T-cell (primary cell): ENCODE data around the gene PLXNA1. TPM values are rescaled to one million over a fixed set of nuclear protein-coding genes. Genes with fewer than 3 reads are reported as not detected.

Experiments used
- ATAC-seq, 4 experiments: fragments of 200-7000 bp in 3 of 4; fragments of 150-1000 bp in 1 of 4; cut with Tn5 transposase; replicated peaks in 1 of 4; 1 replicate in 3 of 4; 2 replicates in 1 of 4; pipeline ENCODE4 v1.10.0; 2021; ENCODE audit warnings: moderate library complexity in 3 of 4, mild to moderate bottlenecking in 2 of 4, moderate number of reproducible peaks in 1 of 4
- CTCF ChIA-PET, 2 donors: fragments of 300-600 bp; sonication (Branson Sonifier 250); formaldehyde crosslinking; loops; one replicate each; lab custom pipeline; 2022; ENCODE audit warnings: antibody characterized with exemption in 2 of 2; lab: Charles Lee
- POLR2A ChIA-PET, 2 donors: fragments of 300-600 bp; sonication (Branson Sonifier 250); formaldehyde crosslinking; loops; one replicate each; lab custom pipeline; 2022; ENCODE audit warnings: antibody characterized with exemption in 2 of 2; lab: Charles Lee
- DNase-seq, 35 experiments: peaks; one replicate each; pipeline versions ENCODE4 v3.0.0 to v3.0.0-alpha.2; 2013 to 2023
- H3K27ac ChIP-seq: one replicate; pipeline ENCODE4 v1.5.1; 2013; ENCODE audit warnings: low read length
- H3K27me3 ChIP-seq, 2 experiments: replicated peaks in 1 of 2; 1 replicate in 1 of 2; 2 replicates in 1 of 2; pipeline versions ENCODE4 v1.6.1 to v1.7.0; 2013; ENCODE audit warnings: low read length in 1 of 2, mixed read lengths in 1 of 2; ENCODE audit not compliant: control insufficient read depth in 2 of 2, insufficient read depth in 2 of 2; ENCODE audit errors: extremely low read depth in 1 of 2
- H3K36me3 ChIP-seq, 2 donors: 1 replicate in 1 of 2; 2 replicates in 1 of 2; pipeline versions ENCODE4 v1.6.1 to v1.7.0; 2013; ENCODE audit warnings: low read length in 1 of 2; ENCODE audit not compliant: control insufficient read depth in 2 of 2, insufficient read depth in 1 of 2; ENCODE audit errors: extremely low read depth in 1 of 2
- H3K4me1 ChIP-seq, 2 experiments: 1 replicate in 1 of 2; 2 replicates in 1 of 2; pipeline versions ENCODE4 v1.6.1 to v1.7.0; 2013; ENCODE audit warnings: low read length in 2 of 2, mixed read lengths in 1 of 2; ENCODE audit not compliant: insufficient read depth in 2 of 2, control insufficient read depth in 1 of 2; ENCODE audit errors: extremely low read depth in 1 of 2
- H3K4me3 ChIP-seq, 2 donors: 1 replicate in 1 of 2; 2 replicates in 1 of 2; pipeline versions ENCODE4 v1.5.1 to v1.7.0; 2013; ENCODE audit warnings: mild to moderate bottlenecking in 2 of 2, low read length in 1 of 2, moderate library complexity in 1 of 2; ENCODE audit not compliant: control insufficient read depth in 1 of 2; ENCODE audit errors: extremely low read depth in 1 of 2
- H3K9me3 ChIP-seq: 2 replicates; pipeline ENCODE4 v1.7.0; 2013
- H3K27ac Mint-ChIP-seq, 2 donors: one replicate each; pipeline ENCODE4 v1.8.0; 2020 to 2021; ENCODE audit warnings: mild to moderate bottlenecking in 2 of 2, mixed read lengths in 2 of 2
- H3K27me3 Mint-ChIP-seq, 2 donors: one replicate each; pipeline ENCODE4 v1.8.0; 2021 to 2022; ENCODE audit warnings: mixed read lengths in 2 of 2
- H3K36me3 Mint-ChIP-seq: one replicate; pipeline ENCODE4 v1.8.0; 2021; ENCODE audit warnings: mixed read lengths
- H3K4me1 Mint-ChIP-seq, 3 donors: one replicate each; pipeline ENCODE4 v1.8.0; 2020 to 2022; ENCODE audit warnings: mixed read lengths in 3 of 3, mild to moderate bottlenecking in 1 of 3
- H3K4me3 Mint-ChIP-seq, 3 donors: one replicate each; pipeline ENCODE4 v1.8.0; 2020 to 2022; ENCODE audit warnings: mild to moderate bottlenecking in 3 of 3, mixed read lengths in 3 of 3, moderate library complexity in 3 of 3
- H3K9me3 Mint-ChIP-seq, 3 donors: one replicate each; pipeline ENCODE4 v1.8.0; 2020 to 2022; ENCODE audit warnings: mixed read lengths in 3 of 3
- WGBS: methylation state at CpG from one replicate; pipeline ENCODE4 v1.1.5; 2013; ENCODE audit warnings: missing lambda C conversion rate; ENCODE audit not compliant: insufficient coverage; 5-methylcytosine and 5-hydroxymethylcytosine counted together
- total RNA-seq, 35 experiments: library from RNA in 6 of 35; stranded (reverse) in 6 of 35; fragments of 120-200 nt in 1 of 35; gene quantifications; one replicate each; pipeline versions ENCODE4 v1.2.1 to v1.2.4 and lab custom pipeline; 2013 to 2026

The PLXNA1 gene
- total RNA-seq, 5 donors from 2014 or later (not counting 1 experiment from before 2014, with no cell fraction given): 10.9 to 16.9 (median 16.0) TPM

GRCh38 chr3:127022849-127023248, 39.9 kb downstream of the PLXNA1 start:
- H3K27ac ChIP-seq: no peak overlapping the region
- no peaks in the 10 kb centered on the region for H3K4me1 ChIP-seq
- H3K36me3 ChIP-seq: peaks cover 19 to 23% of the 10 kb centered on the region in 2 donors
- no peaks in the 10 kb centered on the region for H3K4me1 Mint-ChIP-seq
- 93% methylated on average over 2 of the region's 7 CpGs for WGBS
- H3K27me3 Mint-ChIP-seq: no peaks in the 10 kb centered on the region
- ChIA-PET POLR2A (no interaction called here), CTCF (no interaction called here)
- DNase-seq: no peak
- H3K9me3 ChIP-seq: no peaks in the 10 kb centered on the region
- peaks cover 19% of the 10 kb centered on the region for H3K36me3 Mint-ChIP-seq
- no peak overlapping the region for H3K4me3 ChIP-seq
- H3K4me3 Mint-ChIP-seq: no peak overlapping the region
- no peaks in the 10 kb centered on the region for H3K9me3 Mint-ChIP-seq
- no peak for ATAC-seq
- H3K27ac Mint-ChIP-seq: no peak overlapping the region
- H3K27me3 ChIP-seq: no peaks in the 10 kb centered on the region

- peaks cover 12% of the 10 kb centered on the region for H3K36me3 Mint-ChIP-seq
Measured at GRCh38 chr3:127025456-127025855, 42.5 kb downstream of the PLXNA1 start.

GRCh38 chr3:127026036-127026435, 43.1 kb downstream of the PLXNA1 start:
- no peak for DNase-seq
- no peaks in the 10 kb centered on the region for H3K9me3 ChIP-seq
- POLR2A ChIA-PET: no interaction called here
- H3K4me3 ChIP-seq: no peak overlapping the region
- CTCF ChIA-PET: no interaction called here
- no peaks in the 10 kb centered on the region for H3K27me3 ChIP-seq
- WGBS: 84% methylated on average over 5 of the region's 5 CpGs
- H3K27ac ChIP-seq: no peak overlapping the region
- Mint-ChIP-seq H3K4me1 (no peaks in the 10 kb centered on the region), H3K4me3 (no peak overlapping the region), H3K9me3 (no peaks in the 10 kb centered on the region), H3K36me3 (peaks cover 12% of the 10 kb centered on the region), H3K27ac (no peak overlapping the region), H3K27me3 (no peaks in the 10 kb centered on the region)
- no peak for ATAC-seq
- H3K36me3 ChIP-seq: peaks cover 15 to 16% of the 10 kb centered on the region in 2 donors
- no peaks in the 10 kb centered on the region for H3K4me1 ChIP-seq

More at GRCh38 chr3:127025456-127025855, 42.5 kb downstream of the PLXNA1 start:
- Mint-ChIP-seq H3K9me3 (no peaks in the 10 kb centered on the region), H3K27me3 (no peaks in the 10 kb centered on the region), H3K4me1 (no peaks in the 10 kb centered on the region), H3K4me3 (no peak overlapping the region), H3K27ac (no peak overlapping the region)
- Histone ChIP-seq H3K27ac (no peak overlapping the region), H3K9me3 (no peaks in the 10 kb centered on the region), H3K4me1 (no peaks in the 10 kb centered on the region), H3K4me3 (no peak overlapping the region), H3K27me3 (no peaks in the 10 kb centered on the region), H3K36me3 (peaks cover 15 to 16% of the 10 kb centered on the region in 2 donors)
- POLR2A ChIA-PET: no interaction called here
- DNase-seq (no peak), ATAC-seq (no peak)
- CTCF ChIA-PET: no interaction called here
- 67% methylated on average over 1 of the region's 3 CpGs for whole genome bisulfite sequencing

- Mint-ChIP-seq H3K4me3 (no peak overlapping the region), H3K27me3 (no peaks in the 10 kb centered on the region), H3K4me1 (no peaks in the 10 kb centered on the region), H3K36me3 (peaks cover 10% of the 10 kb centered on the region), H3K9me3 (no peaks in the 10 kb centered on the region), H3K27ac (no peak overlapping the region)
- Histone ChIP-seq H3K9me3 (no peaks in the 10 kb centered on the region), H3K4me1 (no peaks in the 10 kb centered on the region), H3K27ac (no peak overlapping the region), H3K36me3 (peaks cover 10 to 13% of the 10 kb centered on the region in 2 donors), H3K27me3 (no peaks in the 10 kb centered on the region), H3K4me3 (no peak overlapping the region)
- ChIA-PET POLR2A (no interaction called here), CTCF (no interaction called here)
- DNase-seq (no peak), ATAC-seq (peak in 1 of 4 experiments; percentile 10)
- WGBS: 87% methylated on average over 3 of the region's 7 CpGs
Measured at GRCh38 chr3:127026661-127027060, 43.7 kb downstream of the PLXNA1 start.

- H3K9me3 Mint-ChIP-seq: no peaks in the 10 kb centered on the region
- Histone ChIP-seq H3K27ac (no peak overlapping the region), H3K36me3 (peaks cover 6 to 7% of the 10 kb centered on the region in 2 donors), H3K27me3 (no peaks in the 10 kb centered on the region), H3K9me3 (no peaks in the 10 kb centered on the region), H3K4me3 (no peak overlapping the region), H3K4me1 (no peaks in the 10 kb centered on the region)
- H3K4me3 Mint-ChIP-seq: no peak overlapping the region
- no peaks in the 10 kb centered on the region for H3K27me3 Mint-ChIP-seq
- DNase-seq: no peak
- H3K27ac Mint-ChIP-seq: no peak overlapping the region
- POLR2A ChIA-PET: no interaction called here
- CTCF ChIA-PET: no interaction called here
- no peak for ATAC-seq
- WGBS: 97% methylated on average over 21 of the region's 21 CpGs
- no peaks in the 10 kb centered on the region for H3K4me1 Mint-ChIP-seq
- peaks cover 7% of the 10 kb centered on the region for H3K36me3 Mint-ChIP-seq
Measured at GRCh38 chr3:127027061-127027735, 44.3 kb downstream of the PLXNA1 start.

- no peaks in the 10 kb centered on the region for H3K9me3 Mint-ChIP-seq
- 93% methylated on average over 25 of the region's 29 CpGs for WGBS
- H3K27me3 ChIP-seq: no peaks in the 10 kb centered on the region
- no peak overlapping the region for H3K4me3 Mint-ChIP-seq
- H3K27me3 Mint-ChIP-seq: no peaks in the 10 kb centered on the region
- ChIA-PET POLR2A (interaction anchor here in 1 of 2 donors (0.5 kb wide), 1 partner anchor 41 kb away, joined by 3 read pairs; no protein-coding TSS in a partner anchor), CTCF (no interaction called here)
- DNase-seq: no peak
- no peaks in the 10 kb centered on the region for H3K4me1 Mint-ChIP-seq
- peaks cover 9% of the 10 kb centered on the region for H3K36me3 Mint-ChIP-seq
- H3K27ac ChIP-seq: no peak overlapping the region
- no peak overlapping the region for H3K4me3 ChIP-seq
- H3K27ac Mint-ChIP-seq: no peak overlapping the region
- no peaks in the 10 kb centered on the region for H3K9me3 ChIP-seq
- H3K4me1 ChIP-seq: no peaks in the 10 kb centered on the region
- peaks cover 6% of the 10 kb centered on the region in 2 donors for H3K36me3 ChIP-seq
- ATAC-seq: no peak
Measured at GRCh38 chr3:127027811-127028548, 45.1 kb downstream of the PLXNA1 start.
